A549 (cell line): Measurements from ENCODE around the gene ZNF644. TPM values are rescaled to one million over a fixed set of nuclear protein-coding genes. Genes with fewer than 3 reads are reported as not detected.
"Not testable (repeated sequence)": the region's sequence is repeated elsewhere in the genome, so short reads cannot be mapped to it uniquely, and the experiment has no call there.

Source experiments
- ATAC-seq, 2 experiments: fragments of 200-7000 bp in 1 of 2; fragments of >200 bp in 1 of 2; cut with Nextera tagmentation in 1 of 2; cut with Tn5 transposase in 1 of 2; 3 replicates each; pipeline versions ENCODE4 v1.8.0 to v1.9.1; 2018 to 2020; ENCODE audit warnings: mild to moderate bottlenecking in 1 of 2, moderate library complexity in 1 of 2
- CTCF ChIA-PET: fragments of 300-600 bp; sonication (Branson Sonifier 250); formaldehyde crosslinking; extraction: SDS; loops from one replicate; lab custom pipeline; 2021; ENCODE audit warnings: antibody characterized with exemption, inconsistent platforms; lab: Yijun Ruan, JAX
- POLR2A ChIA-PET: fragments of 350-600 bp; formaldehyde crosslinking; extraction: SDS; loops from one replicate; lab custom pipeline; 2021; ENCODE audit warnings: antibody characterized with exemption, inconsistent platforms; lab: Yijun Ruan, JAX
- DNase-seq, 2 experiments: peaks; one replicate each; pipeline versions ENCODE4 v3.0.0 to v3.0.0-alpha.2; 2011 to 2016; ENCODE audit warnings: low read depth in 1 of 2, low spot score in 1 of 2
- FAIRE-seq: peaks from 2 replicates; lab custom pipeline; 2011; peaks lifted over from hg19 to GRCh38; lab: Jason Lieb, UNC
- H3K27ac ChIP-seq, 2 experiments: fragments of >200 bp; sonication (Bioruptor Twin); formaldehyde crosslinking; 3 replicates each; pipeline ENCODE4 v1.5.1; 2016 to 2017
- H3K4me1 ChIP-seq: fragments of >200 bp; sonication (Bioruptor Twin); formaldehyde crosslinking; 3 replicates; pipeline ENCODE4 v1.6.1; 2016
- H3K4me2 ChIP-seq: fragments of >200 bp; sonication (Bioruptor Twin); formaldehyde crosslinking; 3 replicates; pipeline ENCODE4 v1.6.1; 2016
- H3K4me3 ChIP-seq: fragments of >200 bp; sonication (Bioruptor Twin); formaldehyde crosslinking; 3 replicates; pipeline ENCODE4 v1.5.1; 2016
- H3K9me3 ChIP-seq: fragments of >200 bp; sonication (Bioruptor Twin); formaldehyde crosslinking; 3 replicates; pipeline ENCODE4 v1.6.1; 2016
- ATOH8 ChIP-seq: fragments of 250-450 bp; sonication (Bioruptor Pico); IDR thresholded peaks from 2 replicates; pipeline ENCODE4 v1.5.0; 2020; ENCODE audit warnings: low read depth, mild to moderate bottlenecking, moderate library complexity
- CBX8 ChIP-seq: fragments of 200-600 bp; sonication (generic); IDR thresholded peaks from 2 replicates; pipeline ENCODE4 v1.6.1; 2016
- CHD2 ChIP-seq: fragments of 150-350 bp; IDR thresholded peaks from 2 replicates; pipeline ENCODE4 v1.6.1; 2014; ENCODE audit warnings: low read length; ENCODE audit not compliant: partially characterized antibody
- CHD4 ChIP-seq: fragments of 200-600 bp; sonication (generic); IDR thresholded peaks from 2 replicates; pipeline ENCODE4 v1.6.1; 2016; ENCODE audit warnings: antibody characterized with exemption, mild to moderate bottlenecking, borderline replicate concordance
- CTCF ChIP-seq: fragments of >200 bp; sonication (Bioruptor Twin); formaldehyde crosslinking; IDR thresholded peaks from 3 replicates; pipeline ENCODE4 v1.5.1; 2016
- ELK1 ChIP-seq: fragments of 150-350 bp; IDR thresholded peaks from 2 replicates; pipeline ENCODE4 v1.6.1; 2014; ENCODE audit warnings: low read depth, mild to moderate bottlenecking, low read length
- EP300 ChIP-seq, 2 experiments: fragments of >200 bp; sonication (Bioruptor Twin); formaldehyde crosslinking; IDR thresholded peaks; 2 replicates in 1 of 2; 3 replicates in 1 of 2; pipeline ENCODE4 v1.6.1; 2016 to 2017
- FOSL2 ChIP-seq, 2 experiments: fragments of 450-650 bp in 1 of 2; fragments of >200 bp in 1 of 2; sonication (Bioruptor Twin) in 1 of 2; formaldehyde crosslinking; IDR thresholded peaks; 2 replicates each; pipeline versions ENCODE4 v1.5.0 to v1.6.1; 2016 to 2020; ENCODE audit warnings: mild to moderate bottlenecking in 1 of 2, moderate library complexity in 1 of 2
- FOXS1 ChIP-seq: fragments of 250-450 bp; sonication (Bioruptor Pico); IDR thresholded peaks from 2 replicates; pipeline ENCODE4 v1.5.0; 2020; ENCODE audit warnings: mild to moderate bottlenecking, moderate library complexity
- JUN ChIP-seq, 2 experiments: fragments of >200 bp; sonication (Bioruptor Twin); formaldehyde crosslinking; IDR thresholded peaks; 2 replicates in 1 of 2; 3 replicates in 1 of 2; pipeline ENCODE4 v1.6.1; 2016 to 2017
- NFE2L2 ChIP-seq: fragments of 150-350 bp; conservative IDR thresholded peaks from 2 replicates; pipeline ENCODE4 v1.6.1; 2014; ENCODE audit warnings: low read length
- NPAS2 ChIP-seq: fragments of 250-450 bp; sonication (Bioruptor Pico); IDR thresholded peaks from 2 replicates; pipeline ENCODE4 v1.8.0; 2022; ENCODE audit warnings: mild to moderate bottlenecking, moderate library complexity, borderline replicate concordance
- NR3C1 ChIP-seq: fragments of >200 bp; sonication (Bioruptor Twin); formaldehyde crosslinking; IDR thresholded peaks from 3 replicates; pipeline ENCODE4 v1.6.1; 2017
- PHF8 ChIP-seq: fragments of 200-600 bp; sonication (generic); IDR thresholded peaks from 2 replicates; pipeline ENCODE4 v1.6.1; 2016; ENCODE audit warnings: low read depth, mild to moderate bottlenecking, antibody characterized with exemption, moderate library complexity, borderline replicate concordance
- POLR2A ChIP-seq: IDR thresholded peaks from 2 replicates; pipeline ENCODE4 v1.6.1; 2012; ENCODE audit warnings: mild to moderate bottlenecking, low read length
- RAD21 ChIP-seq, 2 experiments: fragments of >200 bp in 1 of 2; sonication (Bioruptor Twin) in 1 of 2; formaldehyde crosslinking in 1 of 2; IDR thresholded peaks in 1 of 2; conservative IDR thresholded peaks in 1 of 2; 2 replicates in 1 of 2; 3 replicates in 1 of 2; pipeline ENCODE4 v1.6.1; 2012 to 2018; ENCODE audit warnings: inconsistent platforms in 1 of 2
- RARB ChIP-seq: fragments of 250-450 bp; sonication (Bioruptor Pico); IDR thresholded peaks from 2 replicates; pipeline ENCODE4 v1.8.0; 2021; ENCODE audit warnings: mild to moderate bottlenecking, moderate library complexity
- RCOR1 ChIP-seq: fragments of 150-350 bp; IDR thresholded peaks from 2 replicates; pipeline ENCODE4 v1.6.1; 2014; ENCODE audit warnings: antibody characterized with exemption, low read length, low read depth
- RNF2 ChIP-seq: fragments of 200-600 bp; sonication (generic); IDR thresholded peaks from 2 replicates; pipeline ENCODE4 v1.6.1; 2016; ENCODE audit warnings: low read depth, mild to moderate bottlenecking, antibody characterized with exemption, moderate library complexity, borderline replicate concordance
- SMC3 ChIP-seq: fragments of >200 bp; sonication (Bioruptor Twin); formaldehyde crosslinking; IDR thresholded peaks from 3 replicates; pipeline ENCODE4 v1.6.1; 2018; ENCODE audit warnings: inconsistent platforms
- SREBF2 ChIP-seq: fragments of 450-650 bp; IDR thresholded peaks from 2 replicates; pipeline ENCODE4 v1.6.1; 2014; ENCODE audit warnings: mild to moderate bottlenecking, moderate library complexity
- TFCP2L1 ChIP-seq: fragments of 250-450 bp; sonication (Bioruptor Pico); IDR thresholded peaks from 2 replicates; pipeline ENCODE4 v1.5.0; 2021; ENCODE audit warnings: mild to moderate bottlenecking
- TP53 ChIP-seq: fragments of 250-450 bp; sonication (Bioruptor Pico); IDR thresholded peaks from 2 replicates; pipeline ENCODE4 v1.5.0; 2021; ENCODE audit warnings: mild to moderate bottlenecking, moderate library complexity
- ZC3H11A ChIP-seq: fragments of 450-650 bp; IDR thresholded peaks from 2 replicates; pipeline ENCODE4 v1.6.1; 2014; ENCODE audit warnings: antibody characterized with exemption, mild to moderate bottlenecking
- ZFP36 ChIP-seq: fragments of 450-650 bp; IDR thresholded peaks from 2 replicates; pipeline ENCODE4 v1.6.1; 2014; ENCODE audit warnings: borderline replicate concordance; ENCODE audit not compliant: partially characterized antibody
- ZNF302 ChIP-seq: fragments of 250-450 bp; sonication (Bioruptor Pico); IDR thresholded peaks from 2 replicates; pipeline ENCODE4 v1.9.0; 2021; ENCODE audit warnings: inconsistent platforms, mild to moderate bottlenecking, moderate library complexity
- ZSCAN20 ChIP-seq: fragments of 250-450 bp; sonication (Bioruptor Pico); IDR thresholded peaks from 2 replicates; pipeline ENCODE4 v1.8.0; 2022; ENCODE audit warnings: mild to moderate bottlenecking, moderate library complexity
- WGBS: methylation state at CpG from one replicate; pipeline ENCODE4 v1.1.6; 2017; ENCODE audit errors: missing lambda C conversion rate; 5-methylcytosine and 5-hydroxymethylcytosine counted together
- polyA plus RNA-seq, 4 experiments: library from polyadenylated mRNA; depleted of rRNA in 3 of 4; stranded (reverse); fragments of >200 nt; fragmentation: RNase III in 1 of 4; extraction: RNeasy Plus Mini Kit Qiagen cat#74134 plus additional on column Dnase treatment in 1 of 4; gene quantifications; 2 replicates in 3 of 4; 3 replicates in 1 of 4; pipeline ENCODE4 v1.2.3, GENCODE V29; 2011 to 2017

Gene ZNF644
- polyA plus RNA-seq, 2 of the 4 experiments (the other 2 are of a cell fraction): 14.8 to 24.9 TPM

DNA sequence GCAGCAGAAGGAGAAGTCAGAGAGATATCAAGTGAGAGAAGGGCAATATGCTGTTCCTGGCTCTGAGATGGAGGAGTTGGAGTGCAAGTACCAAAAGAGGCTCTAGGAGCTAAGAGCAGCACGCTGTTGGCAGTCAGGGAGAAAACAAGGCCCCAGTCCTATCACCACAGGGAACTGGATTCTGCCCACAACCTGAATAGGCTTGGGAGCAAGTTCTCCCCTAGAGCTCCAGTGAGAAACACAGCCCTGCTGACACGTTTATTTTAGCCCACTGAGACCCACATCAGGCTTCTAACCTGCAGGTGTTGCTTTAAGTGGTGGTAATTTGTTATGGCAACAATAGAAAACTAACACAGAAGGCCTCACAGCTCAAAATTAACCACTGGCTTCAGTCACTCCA is 31.8 kb upstream of the ZNF644 start:
- no peak overlapping the region for H3K4me2 ChIP-seq
- no peaks in the 10 kb centered on the region for H3K4me1 ChIP-seq
- ChIA-PET POLR2A (no interaction called here), CTCF (no interaction called here)
- no peaks in the 10 kb centered on the region for H3K9me3 ChIP-seq
- no peak for ATAC-seq
- H3K27ac ChIP-seq: no peak overlapping the region
- 22% methylated on average over 2 of the region's 2 CpGs for WGBS
- H3K4me3 ChIP-seq: no peak overlapping the region
- DNase-seq: no peak
- no peak for FAIRE-seq
- TF ChIP-seq FOSL2 (IDR thresholded peaks at IDR 0.05): no peak
- no peak for TF ChIP-seq FOSL2 (CRISPR knock-in tag; IDR thresholded peaks at IDR 0.05)
- TF ChIP-seq TFCP2L1: no peak
- no peak for TF ChIP-seq SMC3
- no peak for TF ChIP-seq RARB (CRISPR knock-in tag)
- no peak for TF ChIP-seq PHF8
- TF ChIP-seq ELK1: no peak
- no peak for TF ChIP-seq CBX8
- TF ChIP-seq TP53 (CRISPR knock-in tag): no peak
- no peak for TF ChIP-seq NFE2L2
- no peak for TF ChIP-seq ZSCAN20
- TF ChIP-seq JUN (IDR thresholded peaks at IDR 0.05): no peak
- TF ChIP-seq ZFP36: no peak
- TF ChIP-seq ZC3H11A: no peak
- TF ChIP-seq SREBF2: no peak
- TF ChIP-seq RAD21 (conservative IDR thresholded peaks at IDR 0.05 in 1 of 2, IDR thresholded peaks at IDR 0.05 in 1 of 2): no peak
- TF ChIP-seq, all 56 proteins: peak for 0

DNA sequence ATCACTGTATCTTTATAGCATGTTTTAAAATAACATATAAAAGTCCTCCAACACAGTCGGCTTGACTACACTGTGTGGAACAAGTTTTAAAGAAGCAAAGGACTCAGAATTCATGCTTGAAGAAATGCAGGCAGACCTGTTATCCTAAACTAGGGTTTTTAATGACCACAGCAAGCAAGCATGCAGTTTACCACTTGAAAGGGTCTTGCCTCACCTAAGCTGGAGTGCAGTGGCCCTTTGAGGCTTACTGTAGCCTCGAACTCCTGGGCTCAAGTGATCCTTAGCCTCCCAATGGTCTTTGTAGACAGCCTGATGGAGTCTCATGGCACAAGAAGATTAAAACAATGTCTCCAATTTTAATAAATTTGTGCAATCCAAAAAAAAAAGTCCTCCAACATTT is 27.7 kb upstream of the ZNF644 start:
- POLR2A ChIA-PET, H3K9me3 ChIP-seq, FAIRE-seq, H3K27ac ChIP-seq, DNase-seq, H3K4me3 ChIP-seq, H3K4me2 ChIP-seq, ATAC-seq, H3K4me1 ChIP-seq: not testable (repeated sequence)
- WGBS: 24% methylated on average over 2 of the region's 2 CpGs
- CTCF ChIA-PET: interaction anchor here (1.0 kb wide), 2 partner anchors 11 to 12 kb away, joined by 3 read pairs; no protein-coding TSS in a partner anchor

- Histone ChIP-seq H3K4me2 (no peak overlapping the region), H3K9me3 (no peaks in the 10 kb centered on the region), H3K4me1 (no peaks in the 10 kb centered on the region), H3K27ac (no peak overlapping the region), H3K4me3 (no peak overlapping the region)
- WGBS: 65% methylated on average over 2 of the region's 2 CpGs
- ChIA-PET POLR2A (no interaction called here), CTCF (interaction anchor here (0.9 to 1.7 kb wide), 2 partner anchors 119 to 233 kb away, joined by 3 to 4 read pairs; no protein-coding TSS in a partner anchor)
- ATAC-seq (no peak), FAIRE-seq (no peak), DNase-seq (no peak)
- TF ChIP-seq PHF8 (no peak), CBX8 (no peak), NPAS2 (no peak), NR3C1 (no peak), POLR2A (no peak), FOXS1 (CRISPR knock-in tag) (no peak), RCOR1 (no peak), CHD4 (no peak), ZNF302 (CRISPR knock-in tag) (no peak), TP53 (CRISPR knock-in tag) (no peak), TFCP2L1 (no peak), EP300 (IDR thresholded peaks at IDR 0.05) (no peak), RNF2 (no peak), CTCF (no peak), ATOH8 (CRISPR knock-in tag) (no peak), CHD2 (no peak), RAD21 (conservative IDR thresholded peaks at IDR 0.05 in 1 of 2, IDR thresholded peaks at IDR 0.05 in 1 of 2) (no peak), NFE2L2 (no peak), ZSCAN20 (no peak)
Measured at GRCh38 chr1:91046766-91047165, 24.9 kb upstream of the ZNF644 start.
